HepG2 (cell line): Measurements from ENCODE around the gene MEP1B. TPM values are rescaled to one million over a fixed set of nuclear protein-coding genes. Genes with fewer than 3 reads are reported as not detected.

Experiments
- ATAC-seq: fragments of 200-7000 bp; cut with Tn5 transposase; 3 replicates; pipeline ENCODE4 v1.9.1; 2020; ENCODE audit warnings: mild to moderate bottlenecking, moderate library complexity
- BruUV-seq: library from RNA; stranded (reverse); fragments of 400-500 nt; replicated peaks from 2 replicates; lab custom pipeline; 2021; lab: Mats Ljungman, UMichigan
- CTCF ChIA-PET: fragments of 300-600 bp; formaldehyde crosslinking; extraction: SDS; loops from one replicate; lab custom pipeline; 2021; ENCODE audit warnings: low total read pairs, inconsistent platforms, low intra/inter-chr PET ratio; lab: Yijun Ruan, JAX
- POLR2A ChIA-PET: fragments of 350-600 bp; sonication (Branson Sonifier 250); formaldehyde crosslinking; loops from one replicate; lab custom pipeline; 2020; ENCODE audit warnings: antibody characterized with exemption, inconsistent platforms; lab: Yijun Ruan, JAX
- DNase-seq: peaks from one replicate; pipeline ENCODE4 v3.0.0-alpha.2; 2015; ENCODE audit warnings: low spot score
- FAIRE-seq: peaks from 3 replicates; lab custom pipeline; 2011; peaks lifted over from hg19 to GRCh38; lab: Jason Lieb, UNC
- H2AFZ ChIP-seq: one replicate; pipeline ENCODE4 v1.6.1; 2011; ENCODE audit warnings: low read length, inconsistent platforms
- H3K27ac ChIP-seq: fragments of 300-600 bp; 3 replicates; pipeline ENCODE4 v1.8.0; 2011; ENCODE audit warnings: mixed run types, mild to moderate bottlenecking, mixed read lengths, low read length, inconsistent platforms; ENCODE audit not compliant: insufficient read depth; ENCODE audit errors: extremely low read length
- H3K27me3 ChIP-seq, 2 experiments: fragments of 200-600 bp in 1 of 2; 2 replicates in 1 of 2; 3 replicates in 1 of 2; pipeline versions ENCODE4 v1.6.0 to v1.8.0; 2011; ENCODE audit warnings: low read length in 2 of 2, mild to moderate bottlenecking in 2 of 2, moderate library complexity in 2 of 2, inconsistent platforms in 1 of 2; ENCODE audit not compliant: insufficient read depth in 2 of 2, control insufficient read depth in 1 of 2
- H3K36me3 ChIP-seq, 2 experiments: fragments of 200-600 bp in 1 of 2; replicated peaks in 1 of 2; 2 replicates in 1 of 2; 3 replicates in 1 of 2; pipeline versions ENCODE4 v1.5.1 to v1.8.0; 2011; ENCODE audit warnings: low read length in 2 of 2, inconsistent platforms in 1 of 2; ENCODE audit not compliant: insufficient read depth in 2 of 2, control insufficient read depth in 1 of 2
- H3K4me1 ChIP-seq: 2 replicates; pipeline ENCODE4 v1.5.1; 2012; ENCODE audit warnings: low read length, inconsistent platforms; ENCODE audit not compliant: insufficient read depth
- H3K4me2 ChIP-seq: 2 replicates; pipeline ENCODE4 v1.6.0; 2011; ENCODE audit warnings: low read depth, low read length, inconsistent platforms
- H3K4me3 ChIP-seq, 3 experiments: fragments of 200-600 bp in 1 of 3; sonication (generic), shearing (Covaris generic) in 1 of 3; replicated peaks in 1 of 3; 2 replicates each; pipeline ENCODE4 v1.5.1; 2011 to 2016; ENCODE audit warnings: low read length in 3 of 3, inconsistent platforms in 2 of 3, low read depth in 2 of 3, mild to moderate bottlenecking in 2 of 3, control low read depth in 1 of 3, mixed read lengths in 1 of 3; ENCODE audit not compliant: insufficient read depth in 1 of 3
- H3K79me2 ChIP-seq: one replicate; pipeline ENCODE4 v1.6.1; 2011; ENCODE audit warnings: low read length, inconsistent platforms; ENCODE audit not compliant: insufficient read depth
- H3K9ac ChIP-seq: 2 replicates; pipeline ENCODE4 v1.6.0; 2011; ENCODE audit warnings: mild to moderate bottlenecking, low read depth, low read length, inconsistent platforms; ENCODE audit not compliant: insufficient read depth
- H3K9me3 ChIP-seq: 2 replicates; pipeline ENCODE4 v1.5.1; 2012; ENCODE audit warnings: mild to moderate bottlenecking, low read length
- H4K20me1 ChIP-seq: 2 replicates; pipeline ENCODE4 v1.6.0; 2011; ENCODE audit warnings: inconsistent platforms, mild to moderate bottlenecking, low read length, moderate library complexity; ENCODE audit not compliant: insufficient read depth
- RELA ChIP-seq: sonication (generic); formaldehyde crosslinking; IDR thresholded peaks from 2 replicates; pipeline ENCODE4 v1.4.0; 2020; ENCODE audit warnings: missing genetic modification reagents
- ZZZ3 ChIP-seq: sonication (generic); formaldehyde crosslinking; IDR thresholded peaks from 2 replicates; pipeline ENCODE4 v1.4.0; 2020; ENCODE audit warnings: missing genetic modification reagents, mild to moderate bottlenecking, borderline replicate concordance
- WGBS: methylation state at CpG from one replicate; pipeline ENCODE4 v1.1.6; 2017; ENCODE audit warnings: low lambda C conversion rate; 5-methylcytosine and 5-hydroxymethylcytosine counted together
- in situ Hi-C: cut with HindIII; loops from 2 replicates; pipeline ENCODE4 v1.10.0; 2017; ENCODE audit warnings: low pct_unique_long_range_greater_than_20kb; ENCODE audit not compliant: extremely low pct_ligation_motif_present
- intact Hi-C: fragments of 100-400 bp; cut with micrococcal nuclease; formaldehyde crosslinking; loops from one replicate; pipeline ENCODE4 v1.10.0; 2022; ENCODE audit not compliant: unreplicated experiment
- polyA plus RNA-seq, 8 experiments: library from polyadenylated mRNA; depleted of rRNA in 3 of 8; stranded (reverse) in 7 of 8; unstranded in 1 of 8; fragments of >200 nt; fragmentation: Illumina TruSeq in 4 of 8; extraction: Trizol in 4 of 8; gene quantifications; 2 replicates each; pipeline versions ENCODE4 v1.2.1 to v1.2.3, GENCODE V29; 2011 to 2016; ENCODE audit warnings: low read depth in 4 of 8, missing spikeins in 1 of 8, mixed read lengths in 1 of 8; ENCODE audit not compliant: insufficient read depth in 1 of 8
- total RNA-seq, 5 experiments: library from RNA; depleted of rRNA; stranded (reverse); fragments of >200 nt; fragmentation: Illumina TruSeq; extraction: Trizol; gene quantifications; 2 replicates each; pipeline ENCODE4 v1.2.3, GENCODE V29; 2016; ENCODE audit warnings: low read depth in 1 of 5
- TF ChIP-seq, protein P1 (sequence below): IDR thresholded peaks from 2 replicates; pipeline ENCODE4 v1.6.1; 2012; ENCODE audit warnings: low read length, improper control_type of control experiment
- TF ChIP-seq, protein P2 (sequence below): sonication (generic); formaldehyde crosslinking; IDR thresholded peaks from 2 replicates; pipeline ENCODE4 v1.8.1; 2023; ENCODE audit warnings: mild to moderate bottlenecking, missing genetic modification reagents

Gene MEP1B
- total and polyA plus RNA-seq, 2 of the 13 experiments (the other 11 are each of a cell fraction or from before 2014, with no cell fraction given) = not detected

GRCh38 chr18:32208577-32208976 is 18.7 kb downstream of the MEP1B start:
- no peak overlapping the region for H2AFZ ChIP-seq
- no peaks in the 10 kb centered on the region for H3K9me3 ChIP-seq
- no peak overlapping the region for H3K4me2 ChIP-seq
- no peak for ATAC-seq
- no peak for FAIRE-seq
- H3K36me3 ChIP-seq = no peaks in the 10 kb centered on the region
- H3K4me1 ChIP-seq = peaks cover 21% of the 10 kb centered on the region
- no TSS peak for BruUV-seq
- 85% methylated on average over 3 of the region's 3 CpGs for WGBS
- in situ Hi-C loops (no loop called here), intact Hi-C loops (no loop called here)
- H3K27ac ChIP-seq = no peak overlapping the region
- H3K79me2 ChIP-seq = no peaks in the 10 kb centered on the region
- H3K27me3 ChIP-seq = no peaks in the 10 kb centered on the region
- no peak for DNase-seq
- H4K20me1 ChIP-seq = no peaks in the 10 kb centered on the region
- H3K9ac ChIP-seq = no peak overlapping the region
- H3K4me3 ChIP-seq = no peak overlapping the region
- TF ChIP-seq, protein P1, sequence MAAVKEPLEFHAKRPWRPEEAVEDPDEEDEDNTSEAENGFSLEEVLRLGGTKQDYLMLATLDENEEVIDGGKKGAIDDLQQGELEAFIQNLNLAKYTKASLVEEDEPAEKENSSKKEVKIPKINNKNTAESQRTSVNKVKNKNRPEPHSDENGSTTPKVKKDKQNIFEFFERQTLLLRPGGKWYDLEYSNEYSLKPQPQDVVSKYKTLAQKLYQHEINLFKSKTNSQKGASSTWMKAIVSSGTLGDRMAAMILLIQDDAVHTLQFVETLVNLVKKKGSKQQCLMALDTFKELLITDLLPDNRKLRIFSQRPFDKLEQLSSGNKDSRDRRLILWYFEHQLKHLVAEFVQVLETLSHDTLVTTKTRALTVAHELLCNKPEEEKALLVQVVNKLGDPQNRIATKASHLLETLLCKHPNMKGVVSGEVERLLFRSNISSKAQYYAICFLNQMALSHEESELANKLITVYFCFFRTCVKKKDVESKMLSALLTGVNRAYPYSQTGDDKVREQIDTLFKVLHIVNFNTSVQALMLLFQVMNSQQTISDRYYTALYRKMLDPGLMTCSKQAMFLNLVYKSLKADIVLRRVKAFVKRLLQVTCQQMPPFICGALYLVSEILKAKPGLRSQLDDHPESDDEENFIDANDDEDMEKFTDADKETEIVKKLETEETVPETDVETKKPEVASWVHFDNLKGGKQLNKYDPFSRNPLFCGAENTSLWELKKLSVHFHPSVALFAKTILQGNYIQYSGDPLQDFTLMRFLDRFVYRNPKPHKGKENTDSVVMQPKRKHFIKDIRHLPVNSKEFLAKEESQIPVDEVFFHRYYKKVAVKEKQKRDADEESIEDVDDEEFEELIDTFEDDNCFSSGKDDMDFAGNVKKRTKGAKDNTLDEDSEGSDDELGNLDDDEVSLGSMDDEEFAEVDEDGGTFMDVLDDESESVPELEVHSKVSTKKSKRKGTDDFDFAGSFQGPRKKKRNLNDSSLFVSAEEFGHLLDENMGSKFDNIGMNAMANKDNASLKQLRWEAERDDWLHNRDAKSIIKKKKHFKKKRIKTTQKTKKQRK = no peak
- TF ChIP-seq RELA (CRISPR knock-in tag) (no peak), ZZZ3 (no peak)
- TF ChIP-seq, protein P2, sequence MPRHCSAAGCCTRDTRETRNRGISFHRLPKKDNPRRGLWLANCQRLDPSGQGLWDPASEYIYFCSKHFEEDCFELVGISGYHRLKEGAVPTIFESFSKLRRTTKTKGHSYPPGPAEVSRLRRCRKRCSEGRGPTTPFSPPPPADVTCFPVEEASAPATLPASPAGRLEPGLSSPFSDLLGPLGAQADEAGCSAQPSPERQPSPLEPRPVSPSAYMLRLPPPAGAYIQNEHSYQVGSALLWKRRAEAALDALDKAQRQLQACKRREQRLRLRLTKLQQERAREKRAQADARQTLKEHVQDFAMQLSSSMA (CRISPR knock-in tag) = no peak
- ChIA-PET POLR2A (no interaction called here), CTCF (no interaction called here)
